A673 (cell line): ENCODE measurements around the gene PHKA2.
"Not testable (repeated sequence)": the region's sequence is repeated elsewhere in the genome, so short reads cannot be mapped to it uniquely, and the experiment has no call there.

Experiments
- EZH2 ChIP-seq: fragments of 200-600 bp; sonication (generic); IDR thresholded peaks from 2 replicates; pipeline ENCODE4 v1.6.1; 2017; ENCODE audit warnings: borderline replicate concordance, low read depth, mild to moderate bottlenecking, mixed read lengths, antibody characterized with exemption, low read length; ENCODE audit not compliant: poor library complexity, severe bottlenecking
- TF ChIP-seq, protein P1 (sequence below): fragments of 300-800, 200-600 bp; sonication (generic); conservative IDR thresholded peaks from 2 replicates; pipeline ENCODE4 v1.5.1; 2017; ENCODE audit warnings: low read depth, mild to moderate bottlenecking, antibody characterized with exemption, low read length, moderate library complexity, mixed read lengths

DNA sequence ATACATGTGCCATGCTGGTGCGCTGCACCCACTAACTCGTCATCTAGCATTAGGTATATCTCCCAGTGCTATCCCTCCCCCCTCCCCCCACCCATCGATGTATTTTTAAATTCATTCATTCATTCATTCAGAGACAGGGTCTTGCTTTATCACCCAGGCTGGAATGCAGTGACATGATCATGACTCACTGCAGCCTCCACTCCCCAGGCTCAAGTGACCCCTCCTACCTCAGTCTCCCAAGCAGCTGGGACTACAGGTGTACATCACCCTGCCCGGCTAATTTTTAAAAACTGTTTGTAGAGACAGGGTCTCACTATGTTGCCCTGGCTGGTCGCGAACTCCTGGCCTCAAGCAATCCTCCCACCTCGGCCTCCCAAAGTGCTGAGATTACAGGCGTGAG is 32.7 kb upstream of the PHKA2 start:
- TF ChIP-seq, protein P1, sequence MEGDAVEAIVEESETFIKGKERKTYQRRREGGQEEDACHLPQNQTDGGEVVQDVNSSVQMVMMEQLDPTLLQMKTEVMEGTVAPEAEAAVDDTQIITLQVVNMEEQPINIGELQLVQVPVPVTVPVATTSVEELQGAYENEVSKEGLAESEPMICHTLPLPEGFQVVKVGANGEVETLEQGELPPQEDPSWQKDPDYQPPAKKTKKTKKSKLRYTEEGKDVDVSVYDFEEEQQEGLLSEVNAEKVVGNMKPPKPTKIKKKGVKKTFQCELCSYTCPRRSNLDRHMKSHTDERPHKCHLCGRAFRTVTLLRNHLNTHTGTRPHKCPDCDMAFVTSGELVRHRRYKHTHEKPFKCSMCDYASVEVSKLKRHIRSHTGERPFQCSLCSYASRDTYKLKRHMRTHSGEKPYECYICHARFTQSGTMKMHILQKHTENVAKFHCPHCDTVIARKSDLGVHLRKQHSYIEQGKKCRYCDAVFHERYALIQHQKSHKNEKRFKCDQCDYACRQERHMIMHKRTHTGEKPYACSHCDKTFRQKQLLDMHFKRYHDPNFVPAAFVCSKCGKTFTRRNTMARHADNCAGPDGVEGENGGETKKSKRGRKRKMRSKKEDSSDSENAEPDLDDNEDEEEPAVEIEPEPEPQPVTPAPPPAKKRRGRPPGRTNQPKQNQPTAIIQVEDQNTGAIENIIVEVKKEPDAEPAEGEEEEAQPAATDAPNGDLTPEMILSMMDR = not testable (repeated sequence)
- not testable (repeated sequence) for TF ChIP-seq EZH2
